DMS79 treated with DMSO at 0.1 percent for 48 hours (cell line): Measurements from ENCODE around the gene SYNE3.
A peak's percentile ranks its signal among the peaks of the same experiment; 100 is the strongest.

Experiments
- DNase-seq: peaks from one replicate; lab custom pipeline; 2025; lab: John Stamatoyannopoulos, UW

The SYNE3 gene

DNA sequence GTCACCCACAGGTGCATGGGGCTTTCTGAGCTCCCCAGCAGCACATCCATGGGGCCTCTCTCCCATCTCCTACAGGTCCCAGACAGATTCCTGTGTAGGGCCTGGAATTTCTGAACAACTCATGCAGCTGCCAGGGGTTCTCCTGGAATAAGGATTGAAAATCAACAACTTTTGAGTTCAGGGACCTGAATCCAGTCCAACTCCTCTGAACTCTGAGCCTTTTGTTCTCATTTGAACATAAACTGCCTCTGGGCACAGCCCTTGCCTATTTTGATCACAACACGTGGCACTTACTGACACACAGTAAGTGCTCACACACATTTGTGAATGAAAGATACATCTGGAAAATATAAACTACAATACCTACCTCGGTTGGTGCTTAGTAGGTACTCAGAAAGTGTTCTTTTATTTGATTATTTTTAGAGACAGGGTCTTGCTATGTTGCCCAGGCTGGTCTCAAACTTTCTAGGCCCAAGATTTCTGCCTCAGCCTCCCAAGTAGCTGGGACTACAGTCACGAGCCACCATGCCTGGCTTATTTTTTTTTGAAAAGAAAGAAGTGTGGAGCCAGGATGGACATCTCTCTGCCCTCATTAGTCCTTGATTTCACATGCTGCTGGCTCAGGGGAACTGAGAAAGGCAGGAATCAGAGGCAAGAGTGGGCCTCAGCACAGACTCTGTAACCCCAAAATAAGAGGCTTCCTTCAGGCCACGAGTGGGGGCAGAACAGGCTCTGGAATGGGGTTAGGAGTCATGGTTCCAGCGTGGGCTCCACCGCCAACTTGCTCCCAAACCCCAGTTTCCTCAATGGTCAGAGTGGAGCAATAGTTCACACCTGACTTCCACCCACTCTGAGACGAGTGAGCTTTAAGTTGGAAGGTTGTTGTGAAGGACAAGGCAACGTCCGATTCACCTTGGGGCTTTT lies 27.0 kb downstream of the SYNE3 start:
- no peak for DNase-seq

- no peak for DNase-seq
These were observed 27.9 kb downstream of the SYNE3 start for GRCh38 chr14:95488376-95489213.

DNA sequence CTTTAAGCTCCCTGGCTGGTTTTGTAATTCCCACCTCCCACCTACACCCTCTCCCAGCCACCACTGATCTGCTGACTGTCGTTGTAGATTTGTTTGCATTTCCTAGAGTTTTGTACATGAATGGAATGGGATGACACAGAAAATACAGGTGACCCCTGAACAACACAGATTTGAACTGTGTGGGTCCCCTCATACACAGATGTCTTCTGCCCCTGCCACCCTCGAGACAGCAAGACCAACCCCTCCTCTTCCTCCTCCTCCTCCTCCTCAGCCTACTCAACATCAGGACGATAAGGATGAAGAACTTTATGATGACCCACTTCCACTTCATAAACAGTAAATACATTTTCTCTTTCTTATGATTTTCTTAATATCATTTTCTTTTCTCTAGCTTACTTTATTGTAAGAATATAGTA lies 28.8 kb downstream of the SYNE3 start:
- no peak for DNase-seq

- no peak for DNase-seq
These were observed 29.4 kb downstream of the SYNE3 start for GRCh38 chr14:95486875-95487668.

- DNase-seq, result no peak
These were observed 31.1 kb downstream of the SYNE3 start for GRCh38 chr14:95485222-95485819.

DNA sequence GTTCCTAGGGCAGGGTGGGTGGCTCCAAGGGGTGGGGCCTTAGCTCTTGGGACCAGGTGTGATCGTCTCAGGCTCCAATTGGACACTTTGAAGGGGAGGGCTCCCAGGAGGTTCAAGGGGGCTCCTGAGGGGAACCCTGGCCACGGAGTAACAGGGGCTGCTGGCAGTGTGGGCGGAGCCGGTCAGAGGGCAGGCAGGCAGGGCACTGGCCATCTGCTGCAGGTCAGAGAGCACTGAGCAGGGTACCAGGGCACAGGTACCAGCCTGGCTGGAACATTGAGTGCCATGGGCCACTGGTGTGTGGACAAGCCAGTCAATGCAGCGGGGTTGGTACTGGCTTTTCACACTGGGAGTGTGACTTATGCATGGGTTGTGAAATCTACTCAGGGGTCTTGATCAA lies 32.2 kb downstream of the SYNE3 start:
- DNase-seq, result no peak

GRCh38 chr14:95483309-95484165 lies 32.9 kb downstream of the SYNE3 start:
- no peak for DNase-seq

- no peak for DNase-seq
These were observed 33.7 kb downstream of the SYNE3 start for GRCh38 chr14:95482627-95483308.

DNA sequence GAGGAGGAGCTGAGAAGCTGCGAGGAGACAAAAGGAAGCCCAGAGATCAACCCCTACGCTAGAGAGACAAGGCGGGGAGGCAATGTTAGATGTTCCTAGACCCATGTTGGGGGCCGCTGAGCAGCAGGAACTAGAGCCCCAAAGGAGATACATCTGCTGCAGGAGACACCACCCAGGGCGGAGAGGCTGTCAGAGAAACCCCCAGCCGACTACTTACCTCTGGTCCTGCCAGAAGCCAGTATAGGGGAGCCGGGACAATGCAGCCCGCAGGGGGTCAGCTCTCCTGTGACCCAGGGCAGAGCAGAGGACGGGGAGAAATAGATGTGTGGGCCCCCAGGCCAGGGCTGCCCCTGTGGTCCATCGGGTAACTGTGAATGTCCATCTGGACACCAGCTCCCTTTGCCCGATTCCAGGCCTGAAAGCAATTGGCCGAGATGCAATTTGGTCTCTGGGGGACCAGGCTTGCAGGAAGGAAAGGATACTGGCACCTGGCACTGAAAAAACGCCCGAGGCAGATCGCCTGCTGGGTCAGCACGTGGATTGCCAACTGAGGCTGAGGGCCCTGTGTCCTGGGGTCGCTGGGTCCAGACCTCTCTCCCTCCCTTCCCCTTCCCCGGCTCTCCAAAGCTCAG lies 34.9 kb downstream of the SYNE3 start:
- no peak for DNase-seq

DNA sequence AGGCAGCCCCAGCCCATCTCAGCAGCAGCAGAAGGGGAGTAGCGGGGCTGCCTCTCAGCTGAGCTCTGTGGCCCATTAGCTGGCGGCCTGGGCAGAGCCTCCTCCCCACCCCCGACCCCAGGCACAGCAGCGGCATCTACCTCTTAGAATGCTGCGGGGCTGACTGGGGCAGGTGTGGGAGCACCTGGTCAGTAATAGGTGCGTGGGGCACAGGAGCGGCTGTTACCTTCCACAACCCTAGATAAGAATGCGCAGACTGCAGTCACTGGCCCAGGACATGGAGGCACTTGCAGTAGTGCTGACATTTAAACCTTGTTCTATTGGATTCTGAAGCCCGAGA lies 35.6 kb downstream of the SYNE3 start:
- no peak for DNase-seq

GRCh38 chr14:95480109-95480886 lies 36.2 kb downstream of the SYNE3 start:
- no peak for DNase-seq

DNA sequence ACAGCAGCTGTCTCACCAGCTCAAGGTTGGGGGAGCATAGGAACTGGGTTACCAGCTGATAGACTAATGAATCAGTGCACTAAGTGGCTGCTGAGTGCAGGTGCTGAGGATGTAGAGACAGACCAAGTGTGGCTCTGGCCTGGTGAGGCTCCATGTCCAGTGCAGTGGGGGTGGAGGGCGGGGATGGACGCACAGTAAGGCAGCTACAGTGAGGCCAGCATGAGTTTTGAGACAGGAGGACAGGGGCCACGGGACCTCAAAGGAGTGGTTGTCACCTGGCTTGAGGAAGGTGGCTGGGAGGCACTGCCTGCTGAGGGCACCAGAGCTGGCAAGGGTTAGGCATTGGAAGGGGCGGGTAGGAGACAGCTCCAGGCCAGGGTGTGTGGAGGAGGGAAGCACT lies 37.0 kb downstream of the SYNE3 start:
- no peak for DNase-seq

GRCh38 chr14:95478818-95479217 lies 37.6 kb downstream of the SYNE3 start:
- DNase-seq, result no peak

- DNase-seq, result no peak
These were observed 38.1 kb downstream of the SYNE3 start for GRCh38 chr14:95478309-95478708.

DNA sequence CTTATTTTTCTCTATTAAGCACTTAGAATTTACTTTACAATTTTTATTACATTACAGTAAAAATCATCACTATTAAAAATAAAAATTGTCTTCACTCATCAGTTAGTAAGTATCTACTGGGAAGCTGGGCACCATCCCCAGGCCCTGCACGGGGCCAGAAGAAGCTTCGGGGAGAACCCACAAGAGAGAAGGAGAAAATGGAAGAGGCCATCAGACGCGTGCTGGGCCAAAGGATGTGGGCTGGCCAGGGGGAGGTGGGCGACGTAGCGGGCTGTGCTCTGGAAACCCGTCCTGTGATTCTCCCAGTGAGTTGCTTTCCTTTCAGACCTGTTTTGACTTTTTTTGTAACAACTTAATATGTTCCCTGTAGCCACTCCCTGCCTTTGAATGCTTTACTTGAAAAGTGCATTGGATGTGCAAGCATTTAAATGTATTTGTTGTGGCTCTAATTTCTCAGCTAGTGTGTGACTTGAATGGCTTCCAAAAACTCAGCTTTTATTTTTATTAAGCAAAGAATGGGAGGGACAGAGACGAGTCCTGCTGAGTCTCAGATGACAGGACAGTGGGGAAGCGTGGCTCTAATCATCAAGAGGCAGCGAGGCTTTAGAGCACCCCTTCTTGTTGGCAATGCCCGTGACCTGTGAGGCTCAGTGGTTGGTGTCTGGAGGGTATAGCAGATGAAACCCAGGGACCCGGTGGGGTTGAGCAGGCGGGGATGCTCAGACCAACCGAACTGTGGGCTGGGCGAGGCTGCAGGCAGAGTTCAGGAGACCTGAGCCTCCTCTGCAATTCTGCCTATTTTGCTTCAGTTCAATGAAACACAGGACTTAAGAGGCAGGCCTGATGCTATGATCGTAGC lies 38.8 kb downstream of the SYNE3 start:
- DNase-seq, result peak; percentile 30

DNA sequence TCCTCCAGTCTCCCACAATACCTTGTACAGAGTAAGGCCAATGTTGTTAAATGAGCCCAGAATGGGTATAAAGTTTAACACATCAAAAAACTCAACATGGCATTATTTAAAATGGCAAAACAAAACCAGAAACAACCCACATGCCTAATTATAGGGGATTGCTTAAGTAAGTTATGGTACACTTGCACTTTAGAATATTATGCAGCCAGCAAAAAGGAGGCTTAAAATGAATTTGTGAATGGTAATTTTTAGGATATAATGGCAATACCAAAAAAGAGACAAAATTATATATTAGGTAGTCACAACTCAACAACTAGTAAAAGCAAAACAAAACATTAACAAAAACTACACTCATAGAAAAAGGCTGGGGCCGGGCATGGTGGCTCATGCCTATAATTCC lies 39.7 kb downstream of the SYNE3 start:
- no peak for DNase-seq

- no peak for DNase-seq
These were observed 40.8 kb downstream of the SYNE3 start for GRCh38 chr14:95475540-95476240.
